ENCODE data around the gene DYNC1I2. TPM values are rescaled to one million over a fixed set of nuclear protein-coding genes. Genes with fewer than 3 reads are reported as not detected.

The DYNC1I2 gene
- total and polyA plus RNA-seq, 2 of the 4 experiments (the other 2 are of a cell fraction): 110 to 114 TPM

DNA sequence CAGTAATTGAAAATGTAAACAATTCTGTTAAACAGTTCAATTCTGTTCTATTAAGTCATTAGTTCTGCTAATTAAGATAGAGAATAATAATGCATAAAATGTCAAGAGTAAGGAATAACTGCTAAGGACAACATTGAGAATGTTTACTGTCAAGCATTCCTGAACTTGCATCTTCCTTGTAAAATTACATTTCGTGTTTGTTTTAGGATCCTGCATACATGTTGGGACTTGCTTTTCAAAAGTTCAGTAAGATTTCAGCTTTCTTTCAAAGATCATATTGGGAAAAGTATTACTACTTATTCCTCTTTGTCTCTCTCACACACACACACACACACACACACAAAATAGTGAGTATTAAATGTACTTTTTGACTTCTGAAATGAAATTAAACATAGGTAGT is 20.5 kb downstream of the DYNC1I2 start:
- dilution Hi-C loops (cut with HindIII; ENCODE audit: low sequenced_read_pairs, unreplicated experiment): no loop called here
- no TSS peak for BruUV-seq (replicated peaks)
- H2BK5ac ChIP-seq (ENCODE audit: low read depth, low read length, poor library complexity, severe bottlenecking): peak overlapping the region; percentile 33

More for the DNA sequence above, 20.5 kb downstream of the DYNC1I2 start:
- H3K36me3 ChIP-seq (ENCODE audit: control insufficient read depth, insufficient read depth, low read length): peaks cover 8% of the 10 kb centered on the region
- no peak overlapping the region for H2AFZ ChIP-seq (replicated peaks; ENCODE audit: low read length, poor library complexity)
- ATAC-seq (ENCODE audit: low read depth) (no peak), DNase-seq (no peak)
- H2AK9ac ChIP-seq (replicated peaks; ENCODE audit: low read depth, low read length, poor library complexity): no peak overlapping the region
- no peak overlapping the region for H4K5ac ChIP-seq (ENCODE audit: low read depth, low read length)
- peak overlapping the region; percentile 59; the same call in 1 of the 2 replicates for H3K27ac ChIP-seq (ENCODE audit: insufficient read depth, low read length)
- no CpG with 5 or more reads among the region's 1 CpG for WGBS, 2 experiments (ENCODE audit: extremely low coverage in 2 of 2, insufficient read length in 1 of 2)
- H2BK20ac ChIP-seq (ENCODE audit: low read depth, low read length): peak overlapping the region; percentile 16; the same call in 1 of the 2 replicates
- no peaks in the 10 kb centered on the region for H3K9me3 ChIP-seq (ENCODE audit: control insufficient read depth, insufficient read depth, low read length)
- peak overlapping the region; percentile 7; the same call in 1 of the 2 replicates for H3K14ac ChIP-seq (replicated peaks; ENCODE audit: low read depth, low read length)
- no peak overlapping the region for H2BK15ac ChIP-seq (ENCODE audit: low read depth, low read length)
- intact Hi-C loops (cut with micrococcal nuclease) (loop anchor here (2.0 to 10.0 kb wide), 2 partner anchors 109 to 733 kb away; no protein-coding TSS in a partner anchor), in situ Hi-C loops (cut with MboI; ENCODE audit: low sequenced_read_pairs) (loop anchor here (25.0 kb wide), 1 partner anchor 755 kb away; no protein-coding TSS in a partner anchor)
- peak overlapping the region in 1 of 2 experiments; percentile 40; a peak in 1 of 4 replicates for H4K8ac ChIP-seq (ENCODE audit: low read depth in 2 of 2, low read length in 2 of 2)
- no peak overlapping the region for H3K18ac ChIP-seq (ENCODE audit: low read depth, low read length)
- ChIA-PET POLR2A (ENCODE audit: unreplicated experiment) (interaction anchor here (1.1 kb wide), 1 partner anchor 187 kb away, joined by 3 read pairs; no protein-coding TSS in a partner anchor), CTCF (interaction anchor here (0.6 to 3.3 kb wide), 5 partner anchors 17 to 397 kb away, joined by 3 to 9 read pairs (median 5); no protein-coding TSS in a partner anchor)
- H3K9me1 ChIP-seq (ENCODE audit: insufficient read depth, low read length): no peaks in the 10 kb centered on the region
- no peak overlapping the region for H2AK5ac ChIP-seq (ENCODE audit: low read depth, low read length)
- peaks cover 2% of the 10 kb centered on the region for H3K4me1 ChIP-seq (ENCODE audit: control insufficient read depth, insufficient read depth, low read length)
- H3K4me2 ChIP-seq (ENCODE audit: low read depth, low read length): no peak overlapping the region
- H3K79me1 ChIP-seq (ENCODE audit: low read depth in 1 of 2, low read length in 2 of 2): peaks cover 2 to 42% of the 10 kb centered on the region in 2 experiments
- H4K91ac ChIP-seq (ENCODE audit: insufficient read depth, low read depth, low read length): no peak overlapping the region; the same call in 1 of the 2 replicates
- TF ChIP-seq, protein P1, sequence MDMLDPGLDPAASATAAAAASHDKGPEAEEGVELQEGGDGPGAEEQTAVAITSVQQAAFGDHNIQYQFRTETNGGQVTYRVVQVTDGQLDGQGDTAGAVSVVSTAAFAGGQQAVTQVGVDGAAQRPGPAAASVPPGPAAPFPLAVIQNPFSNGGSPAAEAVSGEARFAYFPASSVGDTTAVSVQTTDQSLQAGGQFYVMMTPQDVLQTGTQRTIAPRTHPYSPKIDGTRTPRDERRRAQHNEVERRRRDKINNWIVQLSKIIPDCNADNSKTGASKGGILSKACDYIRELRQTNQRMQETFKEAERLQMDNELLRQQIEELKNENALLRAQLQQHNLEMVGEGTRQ (IDR thresholded peaks at IDR 0.05; ENCODE audit: low read depth, low read length): no peak
- no peak for TF ChIP-seq RAD21 (IDR thresholded peaks at IDR 0.05; ENCODE audit: low read length)
- TF ChIP-seq, protein P2, sequence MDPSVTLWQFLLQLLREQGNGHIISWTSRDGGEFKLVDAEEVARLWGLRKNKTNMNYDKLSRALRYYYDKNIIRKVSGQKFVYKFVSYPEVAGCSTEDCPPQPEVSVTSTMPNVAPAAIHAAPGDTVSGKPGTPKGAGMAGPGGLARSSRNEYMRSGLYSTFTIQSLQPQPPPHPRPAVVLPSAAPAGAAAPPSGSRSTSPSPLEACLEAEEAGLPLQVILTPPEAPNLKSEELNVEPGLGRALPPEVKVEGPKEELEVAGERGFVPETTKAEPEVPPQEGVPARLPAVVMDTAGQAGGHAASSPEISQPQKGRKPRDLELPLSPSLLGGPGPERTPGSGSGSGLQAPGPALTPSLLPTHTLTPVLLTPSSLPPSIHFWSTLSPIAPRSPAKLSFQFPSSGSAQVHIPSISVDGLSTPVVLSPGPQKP (IDR thresholded peaks at IDR 0.05; ENCODE audit: borderline replicate concordance, low read depth, low read length): no peak
- TF ChIP-seq MXI1 (IDR thresholded peaks at IDR 0.05; ENCODE audit: borderline replicate concordance, low read depth, low read length): no peak
- no peak for TF ChIP-seq MAFK (IDR thresholded peaks at IDR 0.05; ENCODE audit: low read depth, low read length)
- TF ChIP-seq CEBPB (IDR thresholded peaks at IDR 0.05; ENCODE audit: low read depth, low read length): no peak
- TF ChIP-seq RFX5 (IDR thresholded peaks at IDR 0.05; ENCODE audit: low read depth, low read length): no peak
- TF ChIP-seq MAZ (IDR thresholded peaks at IDR 0.05; ENCODE audit: borderline replicate concordance, low read depth, low read length): no peak
- TF ChIP-seq FOS (IDR thresholded peaks at IDR 0.05; ENCODE audit: low read depth, low read length): no peak
- no peak for TF ChIP-seq SMC3 (IDR thresholded peaks at IDR 0.05; ENCODE audit: low read depth, low read length)
- no peak for TF ChIP-seq RCOR1 (IDR thresholded peaks at IDR 0.05; ENCODE audit: insufficient replicate concordance, low read length)
- TF ChIP-seq, protein P3, sequence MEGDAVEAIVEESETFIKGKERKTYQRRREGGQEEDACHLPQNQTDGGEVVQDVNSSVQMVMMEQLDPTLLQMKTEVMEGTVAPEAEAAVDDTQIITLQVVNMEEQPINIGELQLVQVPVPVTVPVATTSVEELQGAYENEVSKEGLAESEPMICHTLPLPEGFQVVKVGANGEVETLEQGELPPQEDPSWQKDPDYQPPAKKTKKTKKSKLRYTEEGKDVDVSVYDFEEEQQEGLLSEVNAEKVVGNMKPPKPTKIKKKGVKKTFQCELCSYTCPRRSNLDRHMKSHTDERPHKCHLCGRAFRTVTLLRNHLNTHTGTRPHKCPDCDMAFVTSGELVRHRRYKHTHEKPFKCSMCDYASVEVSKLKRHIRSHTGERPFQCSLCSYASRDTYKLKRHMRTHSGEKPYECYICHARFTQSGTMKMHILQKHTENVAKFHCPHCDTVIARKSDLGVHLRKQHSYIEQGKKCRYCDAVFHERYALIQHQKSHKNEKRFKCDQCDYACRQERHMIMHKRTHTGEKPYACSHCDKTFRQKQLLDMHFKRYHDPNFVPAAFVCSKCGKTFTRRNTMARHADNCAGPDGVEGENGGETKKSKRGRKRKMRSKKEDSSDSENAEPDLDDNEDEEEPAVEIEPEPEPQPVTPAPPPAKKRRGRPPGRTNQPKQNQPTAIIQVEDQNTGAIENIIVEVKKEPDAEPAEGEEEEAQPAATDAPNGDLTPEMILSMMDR (conservative IDR thresholded peaks at IDR 0.05; ENCODE audit: low read depth, low read length): no peak
- no peak for TF ChIP-seq CHD1 (IDR thresholded peaks at IDR 0.05; ENCODE audit: low read depth, low read length)
- TF ChIP-seq NFE2L2 (IDR thresholded peaks at IDR 0.05; ENCODE audit: low read depth, low read length): no peak
- H2BK120ac ChIP-seq (ENCODE audit: low read depth, low read length): no peak overlapping the region
- H3K27me3 ChIP-seq (ENCODE audit: control insufficient read depth, insufficient read depth, low read length): no peaks in the 10 kb centered on the region
- H4K20me1 ChIP-seq (ENCODE audit: insufficient read depth, low read length): peaks cover 20% of the 10 kb centered on the region; the same call in 1 of the 2 replicates
- H3K4me3 ChIP-seq (ENCODE audit: insufficient read depth, low read depth, low read length): no peak overlapping the region
- peak overlapping the region; percentile 43; the same call in 1 of the 2 replicates for H3K9ac ChIP-seq (ENCODE audit: low read depth, low read length)
- H3K56ac ChIP-seq (ENCODE audit: extremely low read depth, insufficient read depth, low read length): no peak overlapping the region
- no peak overlapping the region for H3K23ac ChIP-seq (ENCODE audit: low read depth, low read length)
- no peak overlapping the region; the same call in 1 of the 2 replicates for H3K4ac ChIP-seq (ENCODE audit: low read depth, low read length)
